ACC112 (cell line): ENCODE results near the gene SGMS1.

Experiments
- H2AFZ ChIP-seq: fragments of 200-600 bp; sonication (generic); one replicate; pipeline ENCODE4 v1.6.0; 2017; ENCODE audit warnings: antibody characterized with exemption, low read length; ENCODE audit not compliant: unreplicated experiment
- H3K27ac ChIP-seq: fragments of 200-600 bp; sonication (generic); 2 replicates; pipeline ENCODE4 v1.5.1; 2014; ENCODE audit warnings: low read depth, mild to moderate bottlenecking, antibody characterized with exemption, low read length, moderate library complexity
- H3K27me3 ChIP-seq: fragments of 200-600 bp; sonication (generic); 2 replicates; pipeline ENCODE4 v1.6.1; 2014; ENCODE audit warnings: mild to moderate bottlenecking, antibody characterized with exemption, low read length, moderate library complexity, mixed read lengths; ENCODE audit not compliant: insufficient read depth
- H3K36me3 ChIP-seq: fragments of 200-600 bp; sonication (generic); 2 replicates; pipeline ENCODE4 v1.6.1; 2016; ENCODE audit warnings: mild to moderate bottlenecking, antibody characterized with exemption, low read length, moderate library complexity, mixed read lengths; ENCODE audit not compliant: insufficient read depth
- H3K4me1 ChIP-seq: fragments of 200-600 bp; sonication (generic); one replicate; pipeline ENCODE4 v1.6.1; 2016; ENCODE audit warnings: low read length, mixed read lengths; ENCODE audit not compliant: insufficient read depth, unreplicated experiment, control insufficient read depth
- H3K4me3 ChIP-seq: fragments of 200-600 bp; sonication (generic); 2 replicates; pipeline ENCODE4 v1.5.1; 2014; ENCODE audit warnings: mild to moderate bottlenecking, low read depth, low read length
- H3K79me2 ChIP-seq: fragments of 200-600 bp; sonication (generic); one replicate; pipeline ENCODE4 v1.6.0; 2016; ENCODE audit warnings: low read length; ENCODE audit not compliant: control insufficient read depth, unreplicated experiment, insufficient read depth

The SGMS1 gene

GRCh38 chr10:50480054-50481007, 143.4 kb downstream of the SGMS1 start:
- Histone ChIP-seq H3K4me3 (no peak overlapping the region), H3K27ac (no peak overlapping the region), H3K79me2 (no peaks in the 10 kb centered on the region), H3K27me3 (no peaks in the 10 kb centered on the region), H2AFZ (no peak overlapping the region), H3K4me1 (no peaks in the 10 kb centered on the region), H3K36me3 (no peaks in the 10 kb centered on the region)

- Histone ChIP-seq H3K4me3 (no peak overlapping the region), H3K79me2 (no peaks in the 10 kb centered on the region), H3K27ac (no peak overlapping the region), H3K4me1 (no peaks in the 10 kb centered on the region), H3K36me3 (no peaks in the 10 kb centered on the region), H3K27me3 (no peaks in the 10 kb centered on the region), H2AFZ (no peak overlapping the region)
Observed at GRCh38 chr10:50477287-50478203, 146.2 kb downstream of the SGMS1 start.

- Histone ChIP-seq H3K4me1 (peaks cover 19% of the 10 kb centered on the region), H3K27me3 (no peaks in the 10 kb centered on the region), H3K36me3 (no peaks in the 10 kb centered on the region), H2AFZ (no peak overlapping the region), H3K4me3 (no peak overlapping the region), H3K79me2 (no peaks in the 10 kb centered on the region), H3K27ac (no peak overlapping the region)
Observed at GRCh38 chr10:50473756-50474155, 150.0 kb downstream of the SGMS1 start.

GRCh38 chr10:50472914-50473313, 150.8 kb downstream of the SGMS1 start:
- Histone ChIP-seq H3K4me3 (no peak overlapping the region), H3K79me2 (no peaks in the 10 kb centered on the region), H3K27me3 (no peaks in the 10 kb centered on the region), H3K4me1 (peaks cover 20% of the 10 kb centered on the region), H3K36me3 (no peaks in the 10 kb centered on the region), H2AFZ (no peak overlapping the region), H3K27ac (no peak overlapping the region)

- H3K79me2 ChIP-seq, result no peaks in the 10 kb centered on the region
- no peak overlapping the region for H2AFZ ChIP-seq
- peaks cover 20% of the 10 kb centered on the region for H3K4me1 ChIP-seq
- H3K27ac ChIP-seq, result no peak overlapping the region
- H3K36me3 ChIP-seq, result no peaks in the 10 kb centered on the region
- H3K4me3 ChIP-seq, result no peak overlapping the region
- H3K27me3 ChIP-seq, result no peaks in the 10 kb centered on the region
Observed at GRCh38 chr10:50471583-50471975, 152.2 kb downstream of the SGMS1 start.

- no peak overlapping the region for H3K27ac ChIP-seq
Observed at GRCh38 chr10:50470798-50471582, 152.8 kb downstream of the SGMS1 start.

GRCh38 chr10:50470345-50470744, 153.4 kb downstream of the SGMS1 start:
- Histone ChIP-seq H3K79me2 (no peaks in the 10 kb centered on the region), H3K27ac (no peak overlapping the region), H3K4me1 (peaks cover 20% of the 10 kb centered on the region), H2AFZ (no peak overlapping the region), H3K36me3 (no peaks in the 10 kb centered on the region), H3K4me3 (no peak overlapping the region), H3K27me3 (no peaks in the 10 kb centered on the region)

More at GRCh38 chr10:50470798-50471582, 152.8 kb downstream of the SGMS1 start:
- Histone ChIP-seq H2AFZ (no peak overlapping the region), H3K27me3 (no peaks in the 10 kb centered on the region), H3K36me3 (no peaks in the 10 kb centered on the region), H3K79me2 (no peaks in the 10 kb centered on the region), H3K4me1 (peaks cover 20% of the 10 kb centered on the region), H3K4me3 (no peak overlapping the region)

- Histone ChIP-seq H3K4me1 (peaks cover 20% of the 10 kb centered on the region), H2AFZ (no peak overlapping the region), H3K36me3 (no peaks in the 10 kb centered on the region), H3K27ac (no peak overlapping the region), H3K4me3 (0 out of 2 replicates have a peak overlapping the region, but pooled peaks have one; percentile 0), H3K79me2 (no peaks in the 10 kb centered on the region), H3K27me3 (no peaks in the 10 kb centered on the region)
Observed at GRCh38 chr10:50469778-50470193, 154.0 kb downstream of the SGMS1 start.

- Histone ChIP-seq H3K27me3 (no peaks in the 10 kb centered on the region), H2AFZ (no peak overlapping the region), H3K4me3 (0 out of 2 replicates have a peak overlapping the region, but pooled peaks have one; percentile 0), H3K79me2 (no peaks in the 10 kb centered on the region), H3K36me3 (no peaks in the 10 kb centered on the region), H3K27ac (no peak overlapping the region), H3K4me1 (peaks cover 20% of the 10 kb centered on the region)
Observed at GRCh38 chr10:50469288-50469687, 154.5 kb downstream of the SGMS1 start.

- peaks cover 20% of the 10 kb centered on the region for H3K4me1 ChIP-seq
- H3K79me2 ChIP-seq, result no peaks in the 10 kb centered on the region
- H2AFZ ChIP-seq, result no peak overlapping the region
- H3K36me3 ChIP-seq, result no peaks in the 10 kb centered on the region
- no peak overlapping the region for H3K27ac ChIP-seq
- no peaks in the 10 kb centered on the region for H3K27me3 ChIP-seq
- no peak overlapping the region for H3K4me3 ChIP-seq
Observed at GRCh38 chr10:50467209-50467608, 156.5 kb downstream of the SGMS1 start.
